H1 (cell line): ENCODE data around the gene ENTPD2. TPM values are rescaled to one million over a fixed set of nuclear protein-coding genes. Genes with fewer than 3 reads are reported as not detected.
A peak's percentile ranks its signal among the peaks of the same experiment; 100 is the strongest.

ENCODE experiments used
- ASH2L ChIP-seq: fragments of 200-600, 300-600 bp; sonication (generic); IDR thresholded peaks from one replicate; pipeline ENCODE4 v1.7.1; 2017; ENCODE audit warnings: low read length
- CREB1 ChIP-seq: IDR thresholded peaks from 2 replicates; pipeline ENCODE4 v1.6.1; 2012; ENCODE audit warnings: inconsistent platforms
- EZH2 ChIP-seq: fragments of 200-600 bp; sonication (generic); IDR thresholded peaks from 2 replicates; pipeline ENCODE4 v1.7.1; 2012; ENCODE audit warnings: low read depth, mild to moderate bottlenecking, moderate library complexity, low read length, inconsistent platforms; ENCODE audit not compliant: severe bottlenecking
- FOSL1 ChIP-seq: IDR thresholded peaks from 2 replicates; pipeline ENCODE4 v1.6.1; 2011; ENCODE audit warnings: mild to moderate bottlenecking, low read depth, low read length, moderate library complexity; ENCODE audit not compliant: insufficient read depth
- HDAC2 ChIP-seq, 2 experiments: fragments of 300-600 bp in 1 of 2; sonication (generic) in 1 of 2; IDR thresholded peaks; 2 replicates each; pipeline ENCODE4 v1.6.1; 2011 to 2012; ENCODE audit warnings: low read depth in 2 of 2, low read length in 2 of 2, mild to moderate bottlenecking in 2 of 2, moderate library complexity in 2 of 2, borderline replicate concordance in 1 of 2, inconsistent platforms in 1 of 2
- MAX ChIP-seq: IDR thresholded peaks from 2 replicates; pipeline ENCODE4 v1.6.1; 2012; ENCODE audit warnings: inconsistent platforms
- NRF1 ChIP-seq: IDR thresholded peaks from 2 replicates; pipeline ENCODE4 v1.6.1; 2011; ENCODE audit warnings: mild to moderate bottlenecking, low read depth, low read length, improper control_type of control experiment
- POLR2AphosphoS5 ChIP-seq: IDR thresholded peaks from 2 replicates; pipeline ENCODE4 v1.6.1; 2011; ENCODE audit warnings: low read depth, low read length
- SIN3A ChIP-seq, 2 experiments: IDR thresholded peaks in 1 of 2; conservative IDR thresholded peaks in 1 of 2; 2 replicates each; pipeline ENCODE4 v1.6.1; 2011 to 2012; ENCODE audit warnings: low read length in 2 of 2, improper control_type of control experiment in 1 of 2, low read depth in 1 of 2, mild to moderate bottlenecking in 1 of 2
- SIRT6 ChIP-seq: IDR thresholded peaks from one replicate; pipeline ENCODE4 v1.7.1; 2012; ENCODE audit warnings: low read length, inconsistent platforms
- SIX5 ChIP-seq: IDR thresholded peaks from 2 replicates; pipeline ENCODE4 v1.6.1; 2011; ENCODE audit warnings: mild to moderate bottlenecking, low read depth, low read length
- SUZ12 ChIP-seq: fragments of 200-600 bp; sonication (generic); IDR thresholded peaks from 2 replicates; pipeline ENCODE4 v1.6.1; 2012; ENCODE audit warnings: mild to moderate bottlenecking, inconsistent platforms, low read length, moderate library complexity, mixed read lengths
- TAF1 ChIP-seq: IDR thresholded peaks from 2 replicates; pipeline ENCODE4 v1.6.1; 2011; ENCODE audit warnings: mild to moderate bottlenecking, low read depth, low read length
- TEAD4 ChIP-seq: IDR thresholded peaks from 2 replicates; pipeline ENCODE4 v1.6.1; 2012; ENCODE audit warnings: low read depth, low read length, inconsistent platforms, mixed read lengths
- USF2 ChIP-seq: IDR thresholded peaks from 2 replicates; pipeline ENCODE4 v1.6.1; 2011; ENCODE audit warnings: low read length, improper control_type of control experiment
- YY1 ChIP-seq: IDR thresholded peaks from 2 replicates; pipeline ENCODE4 v1.6.1; 2011; ENCODE audit warnings: low read depth, mild to moderate bottlenecking, low read length
- polyA plus RNA-seq, 7 experiments: library from polyadenylated mRNA; depleted of rRNA in 3 of 7; stranded (reverse) in 5 of 7; unstranded in 2 of 7; fragments of >200 nt in 5 of 7; fragments of 200-250 nt in 2 of 7; gene quantifications; 1 replicate in 5 of 7; 2 replicates in 1 of 7; 4 replicates in 1 of 7; pipeline versions ENCODE4 v1.2.1 to v1.2.3, GENCODE V29; 2011 to 2013; ENCODE audit warnings: missing spikeins in 2 of 7, mixed read lengths in 2 of 7
- total RNA-seq: library from RNA; stranded (reverse); fragmentation: NEBNext Ultra II Directional; extraction: Animal tissue kit (Norgen Biotek cat#: 25700); gene quantifications from 2 replicates; pipeline ENCODE4 v1.2.1, GENCODE V29; 2021
- TF ChIP-seq, protein P1 (sequence below), 3 experiments: IDR thresholded peaks; 1 replicate in 2 of 3; 2 replicates in 1 of 3; pipeline versions ENCODE4 v1.5.1 to v1.6.1; 2011; ENCODE audit warnings: low read length in 3 of 3, mild to moderate bottlenecking in 3 of 3, inconsistent platforms in 2 of 3, low read depth in 1 of 3, moderate library complexity in 1 of 3; ENCODE audit not compliant: insufficient read depth in 1 of 3; ENCODE audit errors: control extremely low read depth in 1 of 3

Gene ENTPD2
- total and polyA plus RNA-seq, 2 of the 8 experiments (the other 6 are each of a cell fraction or from before 2014, with no cell fraction given) = 0.65 to 3.8 TPM

GRCh38 chr9:137086531-137087408 lies 32.9 kb upstream of the ENTPD2 start, which contains the start of gene MAN1B1 (continued):
- TF ChIP-seq MAX = peak; percentile 90
- TF ChIP-seq SIN3A (conservative IDR thresholded peaks at IDR 0.05 in 1 of 2, IDR thresholded peaks at IDR 0.05 in 1 of 2; ENCODE audit: low read depth in 1 of 2, low read length in 2 of 2) = peak; percentile 64 to 86; a peak in 2 of 4 replicates
- no peak for TF ChIP-seq FOSL1
- peak; percentile 82 for TF ChIP-seq TAF1
- peak; percentile 60; the same call in 1 of the 2 replicates for TF ChIP-seq POLR2AphosphoS5
- TF ChIP-seq NRF1 = peak; percentile 98
- peak; percentile 89 for TF ChIP-seq YY1
- no peak for TF ChIP-seq SIX5
- TF ChIP-seq CREB1 = peak; percentile 89
- peak; percentile 75 for TF ChIP-seq USF2
- TF ChIP-seq TEAD4 = peak; percentile 19; the same call in 1 of the 2 replicates
- TF ChIP-seq SUZ12 = no peak
- TF ChIP-seq ASH2L = peak; percentile 10
- peak; percentile 34 for TF ChIP-seq EZH2
- no peak for TF ChIP-seq SIRT6
- 0 out of 4 replicates have a peak, but pooled peaks of 1 of the 2 experiments have one; percentile 21 for TF ChIP-seq HDAC2 (IDR thresholded peaks at IDR 0.05; ENCODE audit: borderline replicate concordance in 1 of 2, low read depth in 2 of 2, low read length in 2 of 2)
- TF ChIP-seq, protein P1, sequence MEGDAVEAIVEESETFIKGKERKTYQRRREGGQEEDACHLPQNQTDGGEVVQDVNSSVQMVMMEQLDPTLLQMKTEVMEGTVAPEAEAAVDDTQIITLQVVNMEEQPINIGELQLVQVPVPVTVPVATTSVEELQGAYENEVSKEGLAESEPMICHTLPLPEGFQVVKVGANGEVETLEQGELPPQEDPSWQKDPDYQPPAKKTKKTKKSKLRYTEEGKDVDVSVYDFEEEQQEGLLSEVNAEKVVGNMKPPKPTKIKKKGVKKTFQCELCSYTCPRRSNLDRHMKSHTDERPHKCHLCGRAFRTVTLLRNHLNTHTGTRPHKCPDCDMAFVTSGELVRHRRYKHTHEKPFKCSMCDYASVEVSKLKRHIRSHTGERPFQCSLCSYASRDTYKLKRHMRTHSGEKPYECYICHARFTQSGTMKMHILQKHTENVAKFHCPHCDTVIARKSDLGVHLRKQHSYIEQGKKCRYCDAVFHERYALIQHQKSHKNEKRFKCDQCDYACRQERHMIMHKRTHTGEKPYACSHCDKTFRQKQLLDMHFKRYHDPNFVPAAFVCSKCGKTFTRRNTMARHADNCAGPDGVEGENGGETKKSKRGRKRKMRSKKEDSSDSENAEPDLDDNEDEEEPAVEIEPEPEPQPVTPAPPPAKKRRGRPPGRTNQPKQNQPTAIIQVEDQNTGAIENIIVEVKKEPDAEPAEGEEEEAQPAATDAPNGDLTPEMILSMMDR (IDR thresholded peaks at IDR 0.05; ENCODE audit: control extremely low read depth in 1 of 3, insufficient read depth in 1 of 3, low read depth in 1 of 3, low read length in 3 of 3) = peak in 1 of 3 experiments; percentile 6; a peak in 1 of 4 replicates
